H1 (cell line): Measurements from ENCODE around the gene AIF1L. TPM values are rescaled to one million over a fixed set of nuclear protein-coding genes. Genes with fewer than 3 reads are reported as not detected.

ENCODE experiments used
- CTCF ChIA-PET: fragments of 300-600 bp; sonication (Branson Sonifier 250); formaldehyde crosslinking; loops from one replicate; lab custom pipeline; 2021; ENCODE audit not compliant: partially characterized antibody; lab: Charles Lee
- POLR2A ChIA-PET: fragments of 300-600 bp; sonication (Branson Sonifier 250); formaldehyde crosslinking; loops from one replicate; lab custom pipeline; 2021; ENCODE audit warnings: inconsistent platforms; ENCODE audit not compliant: partially characterized antibody; lab: Charles Lee
- DNase-seq, 2 experiments: peaks; one replicate each; pipeline versions ENCODE4 v3.0.0 to v3.0.0-alpha.2; 2010 to 2022; ENCODE audit warnings: low spot score in 2 of 2, low read depth in 1 of 2, mixed read lengths in 1 of 2
- FAIRE-seq: peaks from 2 replicates; lab custom pipeline; 2011; peaks lifted over from hg19 to GRCh38; lab: Jason Lieb, UNC
- H2AFZ ChIP-seq: 2 replicates; pipeline ENCODE4 v1.8.1; 2012; ENCODE audit warnings: low read length, inconsistent platforms
- H2AK5ac ChIP-seq: 2 replicates; pipeline ENCODE4 v1.6.1; 2013; ENCODE audit warnings: low read depth, low read length
- H2BK120ac ChIP-seq: replicated peaks from 2 replicates; pipeline ENCODE3; 2013; ENCODE audit warnings: low read depth, low read length, inconsistent platforms
- H2BK12ac ChIP-seq: 2 replicates; pipeline ENCODE4 v1.6.1; 2013; ENCODE audit warnings: low read depth, low read length
- H2BK15ac ChIP-seq: 2 replicates; pipeline ENCODE4 v1.6.1; 2013; ENCODE audit warnings: low read length
- H2BK20ac ChIP-seq: 2 replicates; pipeline ENCODE4 v1.6.1; 2013; ENCODE audit warnings: low read length
- H2BK5ac ChIP-seq: 2 replicates; pipeline ENCODE4 v1.6.1; 2013; ENCODE audit warnings: low read depth, low read length
- H3K14ac ChIP-seq: 2 replicates; pipeline ENCODE4 v1.6.1; 2013; ENCODE audit warnings: inconsistent platforms; ENCODE audit not compliant: insufficient read length
- H3K18ac ChIP-seq: 2 replicates; pipeline ENCODE4 v1.6.1; 2013; ENCODE audit warnings: low read length; ENCODE audit errors: extremely low read depth
- H3K23ac ChIP-seq: 2 replicates; pipeline ENCODE4 v1.6.1; 2013; ENCODE audit warnings: inconsistent platforms; ENCODE audit not compliant: insufficient read length
- H3K23me2 ChIP-seq: 2 replicates; pipeline ENCODE4 v1.6.1; 2013; ENCODE audit warnings: low read depth, low read length
- H3K27ac ChIP-seq: 2 replicates; pipeline ENCODE4 v1.6.1; 2011; ENCODE audit warnings: low read depth, low read length, inconsistent platforms
- H3K27me3 ChIP-seq, 4 experiments: replicated peaks in 1 of 4; 1 replicate in 1 of 4; 2 replicates in 3 of 4; pipeline versions ENCODE4 v1.6.1 to v1.8.1; 2011 to 2013; ENCODE audit warnings: low read length in 3 of 4, mild to moderate bottlenecking in 3 of 4, inconsistent platforms in 2 of 4, mixed read lengths in 2 of 4, moderate library complexity in 1 of 4; ENCODE audit not compliant: control insufficient read depth in 3 of 4, insufficient read depth in 3 of 4; ENCODE audit errors: extremely low read depth in 1 of 4
- H3K36me3 ChIP-seq, 4 experiments: 2 replicates each; pipeline versions ENCODE4 v1.6.1 to v1.8.1; 2011 to 2013; ENCODE audit warnings: mild to moderate bottlenecking in 4 of 4, low read length in 3 of 4, moderate library complexity in 2 of 4, control low read depth in 1 of 4, inconsistent platforms in 1 of 4; ENCODE audit not compliant: insufficient read depth in 4 of 4, control insufficient read depth in 2 of 4
- H3K4ac ChIP-seq: replicated peaks from 2 replicates; pipeline ENCODE3; 2013; ENCODE audit warnings: low read length, low read depth, mixed read lengths, inconsistent platforms; ENCODE audit not compliant: insufficient read length
- H3K4me1 ChIP-seq, 4 experiments: replicated peaks in 1 of 4; 1 replicate in 1 of 4; 2 replicates in 3 of 4; pipeline versions ENCODE4 v1.6.1 to v1.8.1; 2011 to 2013; ENCODE audit warnings: low read length in 3 of 4, inconsistent platforms in 2 of 4, mixed read lengths in 1 of 4; ENCODE audit not compliant: insufficient read depth in 4 of 4, control insufficient read depth in 3 of 4
- H3K4me2 ChIP-seq, 2 experiments: 2 replicates each; pipeline versions ENCODE4 v1.6.1 to v1.8.1; 2011 to 2013; ENCODE audit warnings: low read depth in 2 of 2, low read length in 2 of 2, control low read depth in 1 of 2, inconsistent platforms in 1 of 2, mild to moderate bottlenecking in 1 of 2; ENCODE audit not compliant: insufficient read depth in 1 of 2
- H3K4me3 ChIP-seq, 4 experiments: fragments of 200-600, 300-600 bp in 1 of 4; sonication (generic), shearing (Covaris generic), sonication (Bioruptor Twin) in 1 of 4; 2 replicates each; pipeline versions ENCODE4 v1.5.1 to v1.8.1; 2011 to 2016; ENCODE audit warnings: low read length in 4 of 4, low read depth in 3 of 4, control low read depth in 2 of 4, inconsistent platforms in 2 of 4, mild to moderate bottlenecking in 2 of 4, mixed read lengths in 1 of 4, moderate library complexity in 1 of 4; ENCODE audit not compliant: insufficient read depth in 2 of 4; ENCODE audit errors: extremely low read depth in 1 of 4
- H3K56ac ChIP-seq: replicated peaks from 2 replicates; pipeline ENCODE3; 2013; ENCODE audit warnings: low read depth, mild to moderate bottlenecking, mixed read lengths, low read length, inconsistent platforms; ENCODE audit not compliant: insufficient read length
- H3K79me1 ChIP-seq: 2 replicates; pipeline ENCODE4 v1.6.1; 2013; ENCODE audit warnings: low read depth, low read length, control low read depth
- H3K79me2 ChIP-seq, 2 experiments: 2 replicates each; pipeline versions ENCODE4 v1.6.1 to v1.8.1; 2012 to 2013; ENCODE audit warnings: low read length in 2 of 2, mild to moderate bottlenecking in 2 of 2, inconsistent platforms in 1 of 2; ENCODE audit not compliant: insufficient read depth in 2 of 2, control insufficient read depth in 1 of 2
- H3K9ac ChIP-seq, 4 experiments: replicated peaks in 1 of 4; 1 replicate in 1 of 4; 2 replicates in 3 of 4; pipeline versions ENCODE4 v1.6.1 to v1.8.1; 2011 to 2013; ENCODE audit warnings: low read depth in 3 of 4, low read length in 3 of 4, control low read depth in 2 of 4, mild to moderate bottlenecking in 2 of 4, moderate library complexity in 2 of 4, inconsistent platforms in 1 of 4; ENCODE audit errors: extremely low read depth in 1 of 4
- H3K9me3 ChIP-seq, 2 experiments: 2 replicates each; pipeline versions ENCODE4 v1.6.1 to v1.8.1; 2012 to 2013; ENCODE audit warnings: mild to moderate bottlenecking in 2 of 2, moderate library complexity in 2 of 2, control low read depth in 1 of 2, inconsistent platforms in 1 of 2, low read depth in 1 of 2, low read length in 1 of 2, mixed read lengths in 1 of 2; ENCODE audit not compliant: insufficient read depth in 2 of 2
- H4K20me1 ChIP-seq, 2 experiments: replicated peaks in 1 of 2; 2 replicates each; pipeline versions ENCODE3 to v1.8.1; 2011 to 2013; ENCODE audit warnings: inconsistent platforms in 2 of 2, low read length in 2 of 2, mild to moderate bottlenecking in 1 of 2; ENCODE audit not compliant: insufficient read depth in 2 of 2, control insufficient read depth in 1 of 2
- H4K5ac ChIP-seq: 2 replicates; pipeline ENCODE4 v1.6.1; 2013; ENCODE audit warnings: low read length, low read depth, mixed read lengths, inconsistent platforms; ENCODE audit not compliant: insufficient read length
- H4K8ac ChIP-seq: 2 replicates; pipeline ENCODE4 v1.8.0; 2013; ENCODE audit warnings: mild to moderate bottlenecking, moderate library complexity, low read length, inconsistent platforms; ENCODE audit not compliant: insufficient read depth; ENCODE audit errors: extremely low read depth
- H4K91ac ChIP-seq: replicated peaks from 2 replicates; pipeline ENCODE3; 2013; ENCODE audit warnings: low read length, mixed read lengths, inconsistent platforms; ENCODE audit not compliant: insufficient read length
- BCL11A ChIP-seq, 2 experiments: IDR thresholded peaks; one replicate each; pipeline ENCODE4 v1.6.1; 2011; ENCODE audit warnings: low read depth in 2 of 2, low read length in 2 of 2, mild to moderate bottlenecking in 2 of 2
- CBX8 ChIP-seq: fragments of 300-800, 300-1000 bp; sonication (generic); IDR thresholded peaks from 2 replicates; pipeline ENCODE4 v1.7.1; 2016; ENCODE audit warnings: low read depth, low read length, borderline replicate concordance
- CTCF ChIP-seq, 3 experiments: IDR thresholded peaks; 1 replicate in 2 of 3; 2 replicates in 1 of 3; pipeline versions ENCODE4 v1.5.1 to v1.6.1; 2011; ENCODE audit warnings: low read length in 3 of 3, mild to moderate bottlenecking in 3 of 3, inconsistent platforms in 2 of 3, low read depth in 1 of 3, moderate library complexity in 1 of 3; ENCODE audit not compliant: insufficient read depth in 1 of 3; ENCODE audit errors: control extremely low read depth in 1 of 3
- GTF2F1 ChIP-seq: IDR thresholded peaks from 2 replicates; pipeline ENCODE4 v1.6.1; 2012; ENCODE audit warnings: low read depth, low read length, improper control_type of control experiment, borderline replicate concordance
- NRF1 ChIP-seq: IDR thresholded peaks from 2 replicates; pipeline ENCODE4 v1.6.1; 2011; ENCODE audit warnings: mild to moderate bottlenecking, low read depth, low read length, improper control_type of control experiment
- PHF8 ChIP-seq: fragments of 200-600 bp; sonication (generic); conservative IDR thresholded peaks from 2 replicates; pipeline ENCODE4 v1.7.1; 2012; ENCODE audit warnings: low read depth, mild to moderate bottlenecking, inconsistent platforms, low read length, moderate library complexity
- SIN3A ChIP-seq, 2 experiments: IDR thresholded peaks in 1 of 2; conservative IDR thresholded peaks in 1 of 2; 2 replicates each; pipeline ENCODE4 v1.6.1; 2011 to 2012; ENCODE audit warnings: low read length in 2 of 2, improper control_type of control experiment in 1 of 2, low read depth in 1 of 2, mild to moderate bottlenecking in 1 of 2
- SIX5 ChIP-seq: IDR thresholded peaks from 2 replicates; pipeline ENCODE4 v1.6.1; 2011; ENCODE audit warnings: mild to moderate bottlenecking, low read depth, low read length
- SUZ12 ChIP-seq: fragments of 200-600 bp; sonication (generic); IDR thresholded peaks from 2 replicates; pipeline ENCODE4 v1.6.1; 2012; ENCODE audit warnings: mild to moderate bottlenecking, inconsistent platforms, low read length, moderate library complexity, mixed read lengths
- TBP ChIP-seq: IDR thresholded peaks from 2 replicates; pipeline ENCODE4 v1.6.1; 2011; ENCODE audit warnings: low read depth, low read length, improper control_type of control experiment
- ZNF274 ChIP-seq: IDR thresholded peaks from 2 replicates; pipeline ENCODE4 v1.7.0; 2012; ENCODE audit warnings: low read length, borderline replicate concordance; ENCODE audit errors: extremely low read depth
- WGBS, 2 experiments: shearing (Covaris generic) in 1 of 2; methylation state at CpG; one replicate each; pipeline versions ENCODE4 v1.1.6 to v1.1.7; 2013 to 2015; ENCODE audit warnings: low lambda C conversion rate in 2 of 2, mixed read lengths in 2 of 2, inconsistent platforms in 1 of 2, low coverage in 1 of 2, missing lambda C conversion rate in 1 of 2; ENCODE audit not compliant: insufficient replicate concordance in 2 of 2, insufficient coverage in 1 of 2, insufficient read length in 1 of 2; ENCODE audit errors: extremely low coverage in 1 of 2, missing lambda C conversion rate in 1 of 2; 5-methylcytosine and 5-hydroxymethylcytosine counted together
- polyA plus RNA-seq, 7 experiments: library from polyadenylated mRNA; depleted of rRNA in 3 of 7; stranded (reverse) in 5 of 7; unstranded in 2 of 7; fragments of >200 nt in 5 of 7; fragments of 200-250 nt in 2 of 7; gene quantifications; 1 replicate in 5 of 7; 2 replicates in 1 of 7; 4 replicates in 1 of 7; pipeline versions ENCODE4 v1.2.1 to v1.2.3, GENCODE V29; 2011 to 2013; ENCODE audit warnings: missing spikeins in 2 of 7, mixed read lengths in 2 of 7
- total RNA-seq: library from RNA; stranded (reverse); fragmentation: NEBNext Ultra II Directional; extraction: Animal tissue kit (Norgen Biotek cat#: 25700); gene quantifications from 2 replicates; pipeline ENCODE4 v1.2.1, GENCODE V29; 2021

AIF1L gene
- total and polyA plus RNA-seq, 2 of the 8 experiments (the other 6 are each of a cell fraction or from before 2014, with no cell fraction given), result 70.7 to 149 TPM

GRCh38 chr9:131087354-131087893, 8.9 kb upstream of the AIF1L start:
- Histone ChIP-seq H2AFZ (no peak overlapping the region), H3K36me3 (no peaks in the 10 kb centered on the region), H3K4me3 (no peak overlapping the region), H4K5ac (no peak overlapping the region), H2BK15ac (no peak overlapping the region), H3K4me1 (no peaks in the 10 kb centered on the region), H3K27me3 (no peaks in the 10 kb centered on the region; a peak in 1 of 7 replicates), H3K18ac (no peak overlapping the region), H3K79me2 (no peaks in the 10 kb centered on the region), H2BK120ac (no peak overlapping the region), H3K9ac (no peak overlapping the region), H4K8ac (no peak overlapping the region; the same call in 1 of the 2 replicates), H3K23me2 (no peaks in the 10 kb centered on the region), H2AK5ac (no peak overlapping the region), H3K4me2 (no peak overlapping the region), H3K23ac (no peak overlapping the region), H2BK5ac (no peak overlapping the region), H4K91ac (no peak overlapping the region), H3K4ac (no peak overlapping the region), H2BK12ac (no peak overlapping the region), H3K14ac (no peak overlapping the region), H3K9me3 (no peaks in the 10 kb centered on the region), H3K56ac (no peak overlapping the region), H2BK20ac (no peak overlapping the region), H3K79me1 (no peaks in the 10 kb centered on the region), H3K27ac (no peak overlapping the region), H4K20me1 (peaks cover 0 to 3% of the 10 kb centered on the region in 2 experiments)
- TF ChIP-seq BCL11A (IDR thresholded peaks at IDR 0.05; ENCODE audit: low read depth in 2 of 2, low read length in 2 of 2), result no peak
- no peak for TF ChIP-seq SIX5
- TF ChIP-seq TBP, result no peak
- TF ChIP-seq ZNF274, result no peak
- TF ChIP-seq NRF1, result no peak
- no peak for TF ChIP-seq CBX8
- TF ChIP-seq GTF2F1, result no peak
- no peak for TF ChIP-seq SUZ12
- TF ChIP-seq SIN3A (conservative IDR thresholded peaks at IDR 0.05 in 1 of 2, IDR thresholded peaks at IDR 0.05 in 1 of 2; ENCODE audit: low read depth in 1 of 2, low read length in 2 of 2), result no peak
- no peak for TF ChIP-seq PHF8
- no peak for TF ChIP-seq CTCF (IDR thresholded peaks at IDR 0.05; ENCODE audit: control extremely low read depth in 1 of 3, insufficient read depth in 1 of 3, low read depth in 1 of 3, low read length in 3 of 3)
- WGBS, 2 experiments, result 78% methylated on average over 17 of the region's 19 CpGs; no CpG with 5 or more reads in 1 of the 2 experiments
- DNase-seq, result no peak
- ChIA-PET CTCF (interaction anchor here (0.9 to 1.8 kb wide), 2 partner anchors 10 to 41 kb away, joined by 4 to 5 read pairs; no protein-coding TSS in a partner anchor), POLR2A (interaction anchor here (0.6 to 1.4 kb wide), 5 partner anchors 9 to 1949 kb away, joined by 3 to 5 read pairs (median 3); partner anchors contain the start of gene NUP214)
- FAIRE-seq, result no peak
